Spleen (tissue), 7 donors: ENCODE results near the gene RAB15.

Experiments
- CTCF ChIP-seq, 11 experiments: fragments of 200-600 bp in 7 of 11; fragments of 450-650 bp in 4 of 11; sonication (generic) in 4 of 11; IDR thresholded peaks in 8 of 11; conservative IDR thresholded peaks in 3 of 11; 1 replicate in 7 of 11; 2 replicates in 4 of 11; pipeline versions ENCODE4 v1.4.0 to v1.8.0; 2016 to 2021; ENCODE audit warnings: antibody characterized with exemption in 11 of 11, inconsistent platforms in 4 of 11, mild to moderate bottlenecking in 1 of 11
- POLR2A ChIP-seq, 3 donors: fragments of 450-650 bp; IDR thresholded peaks; one replicate each; pipeline ENCODE4 v1.5.1; 2017; ENCODE audit warnings: antibody characterized with exemption in 3 of 3, mild to moderate bottlenecking in 1 of 3
- POLR2AphosphoS5 ChIP-seq, 3 donors: sonication (generic); formaldehyde crosslinking; IDR thresholded peaks; one replicate each; pipeline ENCODE4 v1.5.1; 2017; ENCODE audit warnings: antibody characterized with exemption in 3 of 3
- donor health status: DM: no; HTN: no; CAD: no; lungs with moderate emphysema.
- donor health status: DM: no; HTN: no; CAD: no.
- donor health status: DM: no; HTN: no; CAD: no.

GRCh38 chr14:64974563-64974962 is 2.4 kb upstream of the RAB15 start:
- TF ChIP-seq POLR2AphosphoS5 (IDR thresholded peaks at IDR 0.05) = no peak
- TF ChIP-seq CTCF (IDR thresholded peaks at IDR 0.05 in 8 of 11, conservative IDR thresholded peaks at IDR 0.05 in 3 of 11) = no peak
- no peak for TF ChIP-seq POLR2A (IDR thresholded peaks at IDR 0.05)
